HCT116 (cell line): ENCODE results near the gene FHIT. TPM values are rescaled to one million over a fixed set of nuclear protein-coding genes. Genes with fewer than 3 reads are reported as not detected.

ENCODE experiments used
- ATAC-seq: fragments of 200-7000 bp; cut with Tn5 transposase; 2 replicates; pipeline ENCODE4 v1.9.1; 2020; ENCODE audit warnings: mild to moderate bottlenecking, moderate library complexity
- BruUV-seq: library from RNA; stranded (reverse); fragments of 400-500 nt; replicated peaks from 2 replicates; lab custom pipeline; 2021; lab: Mats Ljungman, UMichigan
- CTCF ChIA-PET: fragments of 300-600 bp; sonication (Branson Sonifier 250); formaldehyde crosslinking; loops from one replicate; lab custom pipeline; 2021; ENCODE audit warnings: antibody characterized with exemption; lab: Charles Lee
- POLR2A ChIA-PET: fragments of 300-600, 350-600 bp; sonication (Branson Sonifier 250); formaldehyde crosslinking; loops from one replicate; lab custom pipeline; 2021; ENCODE audit warnings: antibody characterized with exemption; lab: Charles Lee
- RAD21 ChIA-PET, 2 experiments: fragments of 300-600 bp; sonication (Branson Sonifier 250); formaldehyde crosslinking; loops; one replicate each; lab custom pipeline; 2023; ENCODE audit warnings: low total read pairs in 2 of 2; ENCODE audit not compliant: uncharacterized antibody in 2 of 2, unreplicated experiment in 2 of 2, low non-redundant PET in 1 of 2; lab: Charles Lee
- DNase-seq: peaks from one replicate; pipeline ENCODE4 v3.0.0-alpha.2; 2010; ENCODE audit warnings: low read depth, low spot score
- H2AFZ ChIP-seq: fragments of 200-600 bp; shearing (Covaris generic), sonication (generic); 2 replicates; pipeline ENCODE4 v1.6.1; 2017; ENCODE audit warnings: low read depth, mixed run types, mixed read lengths, antibody characterized with exemption, low read length; ENCODE audit not compliant: poor library complexity, severe bottlenecking
- H3K27ac ChIP-seq: 2 replicates; pipeline ENCODE4 v1.5.1; 2012; ENCODE audit warnings: low read depth, low read length
- H3K27me3 ChIP-seq: fragments of 200-600 bp; sonication (generic); 2 replicates; pipeline ENCODE4 v1.6.1; 2016; ENCODE audit warnings: mixed run types, low read length, mixed read lengths; ENCODE audit not compliant: insufficient read depth
- H3K36me3 ChIP-seq, 2 experiments: fragments of 200-500 bp in 1 of 2; fragments of 200-600 bp in 1 of 2; sonication (Bioruptor generic) in 1 of 2; sonication (generic) in 1 of 2; 2 replicates each; pipeline versions ENCODE4 v1.5.1 to v1.6.1; 2014 to 2016; ENCODE audit warnings: low read length in 2 of 2, inconsistent platforms in 1 of 2, mixed read lengths in 1 of 2, mixed run types in 1 of 2; ENCODE audit not compliant: insufficient read depth in 2 of 2, control insufficient read depth in 1 of 2
- H3K4me1 ChIP-seq, 2 experiments: fragments of 200-600 bp in 1 of 2; sonication (generic) in 1 of 2; 2 replicates each; pipeline versions ENCODE4 v1.5.1 to v1.6.1; 2012 to 2017; ENCODE audit warnings: low read length in 2 of 2, inconsistent platforms in 1 of 2, mild to moderate bottlenecking in 1 of 2, mixed read lengths in 1 of 2, mixed run types in 1 of 2, moderate library complexity in 1 of 2; ENCODE audit not compliant: insufficient read depth in 2 of 2, control insufficient read depth in 1 of 2
- H3K4me2 ChIP-seq: fragments of 200-600 bp; sonication (generic); 2 replicates; pipeline ENCODE4 v1.6.1; 2017; ENCODE audit warnings: mixed run types, low read length, mixed read lengths
- H3K4me3 ChIP-seq, 2 experiments: fragments of 200-600 bp in 1 of 2; sonication (generic) in 1 of 2; replicated peaks in 1 of 2; 2 replicates each; pipeline ENCODE4 v1.5.1; 2011 to 2016; ENCODE audit warnings: low read length in 2 of 2, control low read depth in 1 of 2, low read depth in 1 of 2, mild to moderate bottlenecking in 1 of 2, mixed read lengths in 1 of 2, mixed run types in 1 of 2
- H3K79me2 ChIP-seq: fragments of 200-600 bp; sonication (generic); 2 replicates; pipeline ENCODE4 v1.6.1; 2017; ENCODE audit warnings: mild to moderate bottlenecking, mixed run types, low read length, moderate library complexity, mixed read lengths; ENCODE audit not compliant: insufficient read depth
- H3K9ac ChIP-seq: fragments of 200-600 bp; sonication (generic); 2 replicates; pipeline ENCODE4 v1.6.1; 2016; ENCODE audit warnings: low read length, mixed read lengths
- H3K9me2 ChIP-seq: fragments of 200-600 bp; sonication (generic), shearing (Covaris generic); 2 replicates; pipeline ENCODE4 v1.6.1; 2017; ENCODE audit warnings: mixed run types, mild to moderate bottlenecking, moderate library complexity; ENCODE audit not compliant: insufficient read depth
- H3K9me3 ChIP-seq, 2 experiments: fragments of 200-500 bp in 1 of 2; fragments of 200-600 bp in 1 of 2; sonication (Bioruptor generic) in 1 of 2; sonication (generic) in 1 of 2; 2 replicates each; pipeline ENCODE4 v1.6.1; 2014 to 2017; ENCODE audit warnings: low read length in 2 of 2, mixed read lengths in 2 of 2, inconsistent platforms in 1 of 2, low read depth in 1 of 2, mild to moderate bottlenecking in 1 of 2, mixed run types in 1 of 2, moderate library complexity in 1 of 2; ENCODE audit not compliant: control insufficient read depth in 1 of 2, insufficient read depth in 1 of 2
- H4K20me1 ChIP-seq: fragments of 200-600 bp; sonication (generic), shearing (Covaris generic); 2 replicates; pipeline ENCODE4 v1.6.1; 2017; ENCODE audit warnings: mixed run types, mild to moderate bottlenecking, moderate library complexity; ENCODE audit not compliant: insufficient read depth
- CEBPB ChIP-seq: IDR thresholded peaks from 2 replicates; pipeline ENCODE4 v1.6.1; 2012; ENCODE audit warnings: low read depth
- ELF1 ChIP-seq: IDR thresholded peaks from 2 replicates; pipeline ENCODE4 v1.6.1; 2012; ENCODE audit warnings: low read depth, borderline replicate concordance
- EZH2 ChIP-seq: fragments of 200-600 bp; sonication (generic); IDR thresholded peaks from 2 replicates; pipeline ENCODE4 v1.6.1; 2017; ENCODE audit warnings: antibody characterized with exemption, mixed run types
- FOSL1 ChIP-seq: IDR thresholded peaks from 2 replicates; pipeline ENCODE4 v1.6.1; 2012; ENCODE audit warnings: low read depth
- TCF7L2 ChIP-seq: IDR thresholded peaks from 2 replicates; pipeline ENCODE4 v1.7.0; 2011; ENCODE audit warnings: borderline replicate concordance, inconsistent platforms; ENCODE audit not compliant: insufficient read depth, insufficient read length; ENCODE audit errors: extremely low read depth
- ZNF274 ChIP-seq: fragments of 200-500 bp; sonication (Bioruptor generic); IDR thresholded peaks from 2 replicates; pipeline ENCODE4 v1.6.1; 2014; ENCODE audit warnings: mild to moderate bottlenecking, low read depth, low read length, inconsistent platforms
- intact Hi-C: fragments of 100-400 bp; cut with micrococcal nuclease; formaldehyde crosslinking; loops from 2 replicates; pipeline ENCODE4 v1.10.0; 2022
- total RNA-seq: library from RNA; stranded (reverse); gene quantifications from one replicate; pipeline ENCODE4 v1.2.1, GENCODE V29; 2021; ENCODE audit not compliant: unreplicated experiment

The FHIT gene
- total RNA-seq, 1 experiment from 2014 or later, result 20.1 TPM

DNA sequence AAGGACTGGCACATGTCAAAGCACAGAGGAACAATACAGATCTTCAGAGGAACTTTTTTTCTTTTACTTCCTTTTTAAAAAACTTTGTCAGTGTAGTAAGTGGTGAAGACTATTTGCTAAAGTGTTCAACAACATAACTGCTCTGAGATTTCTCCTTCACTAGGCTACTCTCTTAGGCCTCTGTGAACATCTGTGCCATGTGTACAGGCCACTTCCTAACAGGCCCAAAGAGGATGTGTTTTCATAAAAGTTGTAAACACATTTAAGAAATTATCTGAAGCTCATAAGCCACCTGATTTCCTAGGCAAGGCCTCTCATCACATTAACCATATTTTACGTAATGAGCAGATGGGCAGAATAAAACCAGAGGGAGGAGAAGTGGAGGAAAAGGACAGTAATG, 235.4 kb downstream of the FHIT start:
- intact Hi-C loops, result no loop called here
- CTCF ChIA-PET, result no interaction called here
- no peak overlapping the region for H3K27ac ChIP-seq
- H3K9me2 ChIP-seq, result no peaks in the 10 kb centered on the region
- H3K36me3 ChIP-seq, result no peaks in the 10 kb centered on the region
- TF ChIP-seq ZNF274, result no peak
- no peak for TF ChIP-seq FOSL1
- no peak for TF ChIP-seq TCF7L2
- TF ChIP-seq ELF1, result no peak
- TF ChIP-seq, all 23 proteins: peak for 0
- DNase-seq (no peak), ATAC-seq (no peak)
- Histone ChIP-seq H3K27me3 (no peaks in the 10 kb centered on the region), H3K4me3 (no peak overlapping the region), H4K20me1 (no peaks in the 10 kb centered on the region), H3K9ac (no peak overlapping the region), H2AFZ (no peak overlapping the region), H3K4me2 (no peak overlapping the region), H3K4me1 (no peaks in the 10 kb centered on the region), H3K9me3 (no peaks in the 10 kb centered on the region), H3K79me2 (no peaks in the 10 kb centered on the region)
- ChIA-PET POLR2A (no interaction called here), RAD21 (no interaction called here)
- no TSS peak for BruUV-seq

DNA sequence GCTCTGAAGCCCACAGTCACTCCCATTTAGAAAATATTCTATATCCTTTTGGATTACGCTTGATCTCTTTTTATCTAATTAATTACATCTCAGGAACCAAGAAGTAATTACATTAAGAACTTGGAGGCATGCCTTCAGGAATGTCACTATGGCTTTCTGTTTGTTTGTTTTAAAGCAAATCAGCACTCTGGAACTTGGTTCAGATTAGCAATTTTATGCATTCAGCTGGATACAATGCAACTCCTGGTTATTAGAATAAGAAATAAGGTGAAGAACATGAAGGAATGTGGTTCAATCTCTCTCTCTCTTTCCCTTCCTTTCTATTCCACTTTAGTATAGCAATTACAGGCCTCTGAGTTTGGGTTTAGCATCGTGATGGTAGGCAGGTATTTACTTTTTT, 235.8 kb downstream of the FHIT start:
- H2AFZ ChIP-seq, result no peak overlapping the region
- H3K36me3 ChIP-seq, result no peaks in the 10 kb centered on the region
- ATAC-seq (no peak), DNase-seq (no peak)
- intact Hi-C loops, result no loop called here
- no peaks in the 10 kb centered on the region for H4K20me1 ChIP-seq
- TF ChIP-seq CEBPB, result no peak
- no peak for TF ChIP-seq EZH2
- H3K79me2 ChIP-seq, result no peaks in the 10 kb centered on the region
- no peaks in the 10 kb centered on the region for H3K9me2 ChIP-seq
- no peak overlapping the region for H3K9ac ChIP-seq
- ChIA-PET CTCF (no interaction called here), POLR2A (no interaction called here), RAD21 (no interaction called here)
- H3K9me3 ChIP-seq, result no peaks in the 10 kb centered on the region
- H3K4me1 ChIP-seq, result no peaks in the 10 kb centered on the region
- H3K27ac ChIP-seq, result no peak overlapping the region
- no TSS peak for BruUV-seq
- H3K4me3 ChIP-seq, result no peak overlapping the region
- no peak overlapping the region for H3K4me2 ChIP-seq
- H3K27me3 ChIP-seq, result no peaks in the 10 kb centered on the region
